Measurements from ENCODE around the gene ADM5.

ADM5 gene

GRCh38 chr19:49654581-49654980 lies 34.8 kb upstream of the ADM5 start:
- H3K36me3 Mint-ChIP-seq (ENCODE audit: low read depth) = peaks cover 28% of the 10 kb centered on the region
- H3K27me3 Mint-ChIP-seq (ENCODE audit: low read depth) = no peaks in the 10 kb centered on the region
- H3K4me1 Mint-ChIP-seq (ENCODE audit: low read depth) = peaks cover 3% of the 10 kb centered on the region
- no peak overlapping the region for H3K27ac Mint-ChIP-seq
- H3K9me3 Mint-ChIP-seq = no peaks in the 10 kb centered on the region
- H3K4me3 Mint-ChIP-seq = no peak overlapping the region

GRCh38 chr19:49655570-49656455 lies 33.6 kb upstream of the ADM5 start:
- H3K36me3 Mint-ChIP-seq (ENCODE audit: low read depth) = peaks cover 35% of the 10 kb centered on the region
- no peaks in the 10 kb centered on the region for H3K27me3 Mint-ChIP-seq (ENCODE audit: low read depth)
- peak overlapping the region; percentile 59 for H3K27ac Mint-ChIP-seq
- H3K9me3 Mint-ChIP-seq = no peaks in the 10 kb centered on the region
- H3K4me3 Mint-ChIP-seq = no peak overlapping the region
- peaks cover 7% of the 10 kb centered on the region for H3K4me1 Mint-ChIP-seq (ENCODE audit: low read depth)

GRCh38 chr19:49656456-49657109 lies 32.8 kb upstream of the ADM5 start:
- H3K27me3 Mint-ChIP-seq (ENCODE audit: low read depth) = no peaks in the 10 kb centered on the region
- no peak overlapping the region for H3K4me3 Mint-ChIP-seq
- H3K27ac Mint-ChIP-seq = no peak overlapping the region
- peaks cover 33% of the 10 kb centered on the region for H3K36me3 Mint-ChIP-seq (ENCODE audit: low read depth)
- H3K9me3 Mint-ChIP-seq = no peaks in the 10 kb centered on the region
- H3K4me1 Mint-ChIP-seq (ENCODE audit: low read depth) = peaks cover 7% of the 10 kb centered on the region

GRCh38 chr19:49657493-49658138 lies 31.8 kb upstream of the ADM5 start:
- peaks cover 9% of the 10 kb centered on the region for H3K4me1 Mint-ChIP-seq (ENCODE audit: low read depth)
- H3K27me3 Mint-ChIP-seq (ENCODE audit: low read depth) = no peaks in the 10 kb centered on the region
- no peaks in the 10 kb centered on the region for H3K9me3 Mint-ChIP-seq
- no peak overlapping the region for H3K27ac Mint-ChIP-seq
- no peak overlapping the region for H3K4me3 Mint-ChIP-seq
- H3K36me3 Mint-ChIP-seq (ENCODE audit: low read depth) = peaks cover 35% of the 10 kb centered on the region

- peaks cover 39% of the 10 kb centered on the region for H3K36me3 Mint-ChIP-seq (ENCODE audit: low read depth)
- no peaks in the 10 kb centered on the region for H3K27me3 Mint-ChIP-seq (ENCODE audit: low read depth)
- no peaks in the 10 kb centered on the region for H3K9me3 Mint-ChIP-seq
- peaks cover 14% of the 10 kb centered on the region for H3K4me1 Mint-ChIP-seq (ENCODE audit: low read depth)
- no peak overlapping the region for H3K27ac Mint-ChIP-seq
- no peak overlapping the region for H3K4me3 Mint-ChIP-seq
These were observed 31.3 kb upstream of the ADM5 start for GRCh38 chr19:49658139-49658517.

- H3K27ac Mint-ChIP-seq = no peak overlapping the region
- no peaks in the 10 kb centered on the region for H3K27me3 Mint-ChIP-seq (ENCODE audit: low read depth)
- peaks cover 17% of the 10 kb centered on the region for H3K4me1 Mint-ChIP-seq (ENCODE audit: low read depth)
- peaks cover 37% of the 10 kb centered on the region for H3K36me3 Mint-ChIP-seq (ENCODE audit: low read depth)
- H3K4me3 Mint-ChIP-seq = no peak overlapping the region
- no peaks in the 10 kb centered on the region for H3K9me3 Mint-ChIP-seq
These were observed 30.6 kb upstream of the ADM5 start for GRCh38 chr19:49658566-49659442.

- peaks cover 24% of the 10 kb centered on the region for H3K4me1 Mint-ChIP-seq (ENCODE audit: low read depth)
- H3K27ac Mint-ChIP-seq = peak overlapping the region; percentile 41
- H3K4me3 Mint-ChIP-seq = no peak overlapping the region
- no peaks in the 10 kb centered on the region for H3K9me3 Mint-ChIP-seq
- peaks cover 31% of the 10 kb centered on the region for H3K36me3 Mint-ChIP-seq (ENCODE audit: low read depth)
- H3K27me3 Mint-ChIP-seq (ENCODE audit: low read depth) = no peaks in the 10 kb centered on the region
These were observed 28.9 kb upstream of the ADM5 start for GRCh38 chr19:49660338-49660961.

- H3K27me3 Mint-ChIP-seq (ENCODE audit: low read depth) = no peaks in the 10 kb centered on the region
- H3K9me3 Mint-ChIP-seq = no peaks in the 10 kb centered on the region
- H3K36me3 Mint-ChIP-seq (ENCODE audit: low read depth) = peaks cover 28% of the 10 kb centered on the region
- H3K4me1 Mint-ChIP-seq (ENCODE audit: low read depth) = peaks cover 35% of the 10 kb centered on the region
- H3K27ac Mint-ChIP-seq = no peak overlapping the region
- no peak overlapping the region for H3K4me3 Mint-ChIP-seq
These were observed 27.4 kb upstream of the ADM5 start for GRCh38 chr19:49662011-49662410.

- Mint-ChIP-seq H3K27me3 (ENCODE audit: low read depth) (no peaks in the 10 kb centered on the region), H3K9me3 (no peaks in the 10 kb centered on the region), H3K27ac (peak overlapping the region; percentile 92), H3K4me1 (ENCODE audit: low read depth) (peaks cover 39% of the 10 kb centered on the region), H3K4me3 (peak overlapping the region; percentile 97), H3K36me3 (ENCODE audit: low read depth) (peaks cover 23% of the 10 kb centered on the region)
These were observed 26.2 kb upstream of the ADM5 start for GRCh38 chr19:49663224-49663623.

- H3K4me3 Mint-ChIP-seq = peak overlapping the region; percentile 97
- H3K27ac Mint-ChIP-seq = peak overlapping the region; percentile 92
- H3K4me1 Mint-ChIP-seq (ENCODE audit: low read depth) = peaks cover 42% of the 10 kb centered on the region
- no peaks in the 10 kb centered on the region for H3K27me3 Mint-ChIP-seq (ENCODE audit: low read depth)
- H3K36me3 Mint-ChIP-seq (ENCODE audit: low read depth) = peaks cover 23% of the 10 kb centered on the region
- no peaks in the 10 kb centered on the region for H3K9me3 Mint-ChIP-seq
These were observed 25.0 kb upstream of the ADM5 start for GRCh38 chr19:49664171-49665035.

- peaks cover 45% of the 10 kb centered on the region for H3K4me1 Mint-ChIP-seq (ENCODE audit: low read depth)
- no peaks in the 10 kb centered on the region for H3K27me3 Mint-ChIP-seq (ENCODE audit: low read depth)
- no peaks in the 10 kb centered on the region for H3K9me3 Mint-ChIP-seq
- peaks cover 21% of the 10 kb centered on the region for H3K36me3 Mint-ChIP-seq (ENCODE audit: low read depth)
- H3K27ac Mint-ChIP-seq = peak overlapping the region; percentile 92
- H3K4me3 Mint-ChIP-seq = peak overlapping the region; percentile 97
These were observed 24.4 kb upstream of the ADM5 start for GRCh38 chr19:49665036-49665350.

GRCh38 chr19:49665351-49666119 lies 23.9 kb upstream of the ADM5 start, which contains the start of the genes BCL2L12 and IRF3:
TSS of gene BCL2L12 (plus strand) at chr19:49665933. CDS start at chr19:49666693, 760 bp downstream.
TSS of gene IRF3 (minus strand) at chr19:49665857. CDS start at chr19:49664838, 1,019 bp downstream.
- Mint-ChIP-seq H3K36me3 (ENCODE audit: low read depth) (peaks cover 17% of the 10 kb centered on the region), H3K27me3 (ENCODE audit: low read depth) (no peaks in the 10 kb centered on the region), H3K9me3 (no peaks in the 10 kb centered on the region), H3K4me3 (peak within 1 kb of the TSS; percentile 97), H3K27ac (peak within 1 kb of the TSS; percentile 92), H3K4me1 (ENCODE audit: low read depth) (peaks cover 41% of the 10 kb centered on the region)
